HT-29 (cell line): ENCODE data around the gene TNFAIP8L2. TPM values are rescaled to one million over a fixed set of nuclear protein-coding genes. Genes with fewer than 3 reads are reported as not detected.

Source experiments
- DNase-seq: peaks from one replicate; pipeline ENCODE4 v3.0.0-alpha.2; 2015; ENCODE audit warnings: low spot score
- total RNA-seq: library from RNA; depleted of rRNA; stranded (reverse); fragments of >200 nt; shearing (Covaris generic); gene quantifications from 2 replicates; pipeline ENCODE4 v1.2.3, GENCODE V29; 2014; rRNA removed

Gene TNFAIP8L2
- not detected in 2 replicates for total RNA-seq

DNA sequence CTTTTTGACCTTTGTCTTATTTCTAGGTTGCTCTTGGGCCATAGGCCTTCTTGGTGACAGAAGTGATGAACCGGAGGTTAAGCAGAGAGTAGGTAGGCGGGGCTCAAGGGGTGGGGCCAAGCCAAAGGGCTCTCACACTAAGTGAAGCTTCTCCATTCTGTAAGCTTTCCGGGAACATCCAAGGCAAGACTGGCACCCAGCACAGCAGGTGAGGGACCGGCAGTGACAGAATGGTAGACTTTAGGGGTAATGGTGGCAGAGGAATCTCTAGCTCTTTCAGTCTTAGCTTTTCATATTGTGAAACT lies at the start of gene TNFAIP8L2:
TSS of gene TNFAIP8L2 (plus strand) at position 135 of the 305 bp plus-strand sequence. CDS start 2,049 bp downstream, outside the sequence.
- DNase-seq: no peak

DNA sequence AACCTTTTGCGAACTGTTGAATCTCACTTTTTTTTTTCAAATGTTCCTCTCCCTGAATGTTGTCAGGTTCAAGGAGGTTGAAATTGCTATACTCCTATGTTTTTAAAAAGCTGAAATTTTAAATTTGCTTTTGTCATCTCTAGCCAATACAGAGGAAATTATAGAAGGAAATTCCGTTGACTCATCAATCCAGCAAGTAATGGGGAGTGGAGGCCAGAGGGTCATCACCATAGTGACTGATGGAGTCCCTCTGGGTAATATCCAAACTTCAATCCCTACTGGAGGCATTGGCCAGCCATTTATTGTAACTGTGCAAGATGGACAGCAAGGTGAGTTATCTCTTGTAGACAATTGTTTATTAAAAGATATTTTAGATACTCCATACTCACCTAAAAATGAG lies 49.6 kb upstream of the TNFAIP8L2 start:
- DNase-seq: no peak

DNA sequence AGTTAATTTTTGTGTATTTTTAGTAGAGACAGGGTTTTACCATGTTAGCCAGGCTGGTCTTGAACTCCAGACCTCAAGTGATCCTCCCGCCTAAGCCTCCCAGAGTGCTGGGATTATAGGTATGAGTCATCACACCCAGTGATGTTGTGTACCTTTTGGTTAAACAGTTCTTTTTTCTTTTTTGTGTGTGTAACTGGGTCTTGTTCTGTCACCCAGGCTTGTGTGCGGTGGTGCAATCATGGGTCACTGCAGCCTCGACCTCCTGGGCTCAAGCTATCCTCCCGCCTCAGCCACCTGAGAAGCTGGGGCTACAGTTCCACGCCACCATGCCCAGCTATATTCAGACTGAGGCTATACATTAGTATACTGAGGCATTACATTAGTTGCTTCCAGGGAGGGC lies 48.1 kb upstream of the TNFAIP8L2 start:
- no peak for DNase-seq

DNA sequence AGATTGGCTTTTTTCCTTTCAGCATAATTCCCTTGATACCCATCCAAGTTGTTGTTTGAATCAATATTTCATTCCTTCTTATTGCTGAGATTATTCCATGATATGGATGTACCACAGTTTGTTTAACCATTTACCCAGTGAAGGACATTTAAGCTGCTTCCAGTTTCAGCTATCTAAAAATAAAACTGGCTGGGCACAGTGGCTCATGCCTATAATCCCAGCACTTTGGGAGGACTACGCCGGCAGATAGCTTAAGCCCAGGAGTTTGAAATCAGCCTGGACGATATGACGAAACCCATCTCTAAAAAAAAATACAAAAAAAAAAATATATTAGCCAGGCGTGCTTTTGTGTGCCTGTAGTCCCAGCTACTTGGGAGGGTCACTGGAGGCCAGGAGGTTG lies 42.6 kb upstream of the TNFAIP8L2 start:
- DNase-seq: no peak

DNA sequence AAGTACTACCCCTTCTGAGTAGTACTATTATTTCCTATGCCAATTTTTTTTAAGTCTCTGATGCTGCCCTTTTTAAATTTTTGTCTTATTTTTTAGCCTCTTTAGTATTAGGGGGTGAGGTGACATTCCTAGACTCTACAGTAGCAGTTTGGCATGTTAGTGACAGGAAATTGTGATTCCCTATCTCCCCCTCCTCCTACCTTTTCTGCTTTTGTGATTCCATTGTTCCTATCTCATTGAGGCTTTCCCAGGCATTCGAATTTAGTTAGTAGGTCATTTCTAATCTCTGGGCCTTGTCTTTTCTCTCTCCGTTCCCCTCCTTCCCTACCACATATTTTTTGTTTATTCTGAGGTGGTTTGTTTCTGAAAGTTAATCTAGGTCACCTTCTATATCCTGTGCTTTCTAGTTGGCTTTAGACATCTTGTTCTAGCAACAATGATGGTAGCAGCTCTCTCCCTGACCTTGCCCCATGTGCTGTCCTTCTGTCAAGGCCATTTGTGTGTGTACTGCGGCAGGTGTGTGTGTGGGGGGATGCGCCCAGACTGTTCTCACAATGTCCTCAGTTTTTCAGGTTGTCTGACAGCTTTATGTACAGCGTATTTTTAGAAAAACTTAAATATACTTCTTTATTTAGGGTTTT lies 31.6 kb upstream of the TNFAIP8L2 start:
- DNase-seq: no peak

DNA sequence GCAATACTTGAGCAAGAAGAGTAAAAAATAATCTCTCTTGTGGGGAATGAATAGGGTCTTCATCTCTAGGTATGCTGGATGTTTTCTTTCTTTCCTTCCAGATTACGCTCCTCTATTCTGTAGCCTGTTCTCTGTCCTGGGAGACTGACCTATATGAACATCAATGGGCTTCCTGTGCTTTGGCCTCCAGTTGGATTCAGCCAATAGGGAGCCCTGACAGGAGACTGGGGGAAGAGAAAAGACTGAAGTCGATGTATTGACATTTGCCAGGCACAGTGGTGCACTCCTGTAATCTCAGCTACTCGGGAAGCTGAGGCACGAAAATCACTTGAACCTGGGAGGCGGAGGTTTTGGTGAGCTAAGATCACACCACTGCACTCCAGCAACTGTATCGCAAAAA lies 27.6 kb upstream of the TNFAIP8L2 start:
- no peak for DNase-seq

DNA sequence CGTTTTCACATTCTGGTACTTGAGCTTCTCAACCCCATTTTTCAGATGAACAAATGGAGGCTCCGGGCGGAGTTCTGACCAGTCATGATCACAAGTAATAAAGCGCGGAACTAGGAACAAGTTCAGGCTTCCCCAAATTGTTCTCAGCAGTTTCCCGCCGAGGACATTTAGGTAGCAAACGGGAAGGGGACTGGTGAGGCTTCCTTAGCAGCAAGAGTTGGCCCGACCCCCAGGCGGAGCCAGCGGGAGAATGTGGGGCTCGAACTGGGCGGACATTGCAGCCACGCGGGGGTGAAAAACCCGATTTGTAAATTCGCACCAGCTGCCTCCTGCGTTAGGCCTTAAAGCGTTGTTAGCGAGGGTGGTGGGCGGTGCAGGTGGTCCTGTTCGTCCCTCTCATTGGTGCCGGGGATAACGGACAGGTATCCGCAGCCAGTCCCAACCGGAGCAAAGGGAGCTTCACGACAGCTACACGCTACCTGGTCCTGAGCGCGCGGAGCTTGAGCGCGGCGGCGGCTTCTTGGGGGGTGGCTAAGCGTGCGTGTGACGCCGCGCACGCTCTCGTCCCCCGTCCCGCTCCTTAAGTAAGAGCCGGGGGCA lies 25.4 kb upstream of the TNFAIP8L2 start:
- DNase-seq: no peak

DNA sequence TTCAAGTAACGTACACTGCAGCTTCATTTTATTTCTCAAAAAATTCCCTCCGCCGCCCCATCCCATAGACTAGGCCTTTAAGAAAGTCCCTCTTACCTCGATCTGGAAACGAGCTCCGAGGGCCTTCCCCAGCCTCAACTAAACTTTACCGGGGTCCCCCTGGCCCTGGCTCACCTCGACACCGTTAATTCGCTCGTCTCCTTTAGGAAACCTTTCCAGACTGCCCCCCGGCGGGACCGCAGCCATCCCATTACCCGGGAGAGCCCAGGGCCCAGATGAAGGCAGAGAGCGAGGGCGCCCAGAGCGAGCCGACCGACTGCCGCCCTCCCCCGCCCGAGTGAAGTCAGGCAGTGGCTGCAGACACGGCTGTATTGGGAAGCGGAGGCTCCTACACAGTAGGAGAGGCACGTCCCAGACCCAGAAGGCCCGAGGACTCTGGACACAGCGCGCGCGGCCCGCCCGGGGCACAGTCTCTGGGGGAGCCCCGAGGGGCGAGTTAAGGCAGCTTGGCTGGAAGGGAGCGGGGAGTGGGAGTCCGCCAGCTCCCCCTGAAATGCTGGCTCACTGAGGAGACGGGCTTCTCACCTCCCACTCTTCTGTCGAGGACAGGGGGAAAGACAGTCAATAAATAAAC lies 24.6 kb upstream of the TNFAIP8L2 start:
- no peak for DNase-seq

DNA sequence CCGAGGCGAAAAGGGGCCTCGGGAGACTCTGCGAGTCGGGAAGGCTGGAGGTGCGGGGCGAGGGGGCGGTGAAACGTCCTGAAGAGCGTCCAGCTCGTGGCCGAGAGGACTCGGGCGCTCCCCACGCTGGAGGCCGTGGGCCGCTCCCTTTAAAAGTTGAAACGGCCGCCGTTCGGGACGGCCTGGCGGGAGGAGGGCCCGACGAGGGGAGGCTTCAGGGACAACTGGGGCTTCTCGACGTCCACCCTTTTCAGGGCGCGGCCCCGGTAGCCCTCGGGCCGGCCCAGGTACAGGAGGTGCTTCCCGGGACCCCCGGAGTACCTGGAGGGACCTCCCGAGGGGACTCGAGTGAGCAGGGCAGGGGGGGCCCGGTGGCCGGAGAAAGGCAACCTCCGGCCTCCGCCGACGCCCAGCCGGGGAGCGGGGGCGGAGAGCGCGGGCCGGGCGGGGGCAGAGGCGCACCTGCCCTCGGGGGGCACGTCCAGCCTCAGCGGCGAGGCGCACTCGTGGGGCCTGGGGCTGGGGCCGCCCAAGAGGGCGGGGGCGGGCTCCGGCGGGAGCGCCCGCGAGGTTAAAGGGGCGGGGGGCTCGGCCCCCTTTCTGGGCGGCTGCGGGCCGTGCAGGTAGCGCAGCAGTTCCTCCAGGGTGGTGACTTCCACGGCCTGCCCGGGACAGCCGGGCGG lies 24.0 kb upstream of the TNFAIP8L2 start:
- DNase-seq: no peak

DNA sequence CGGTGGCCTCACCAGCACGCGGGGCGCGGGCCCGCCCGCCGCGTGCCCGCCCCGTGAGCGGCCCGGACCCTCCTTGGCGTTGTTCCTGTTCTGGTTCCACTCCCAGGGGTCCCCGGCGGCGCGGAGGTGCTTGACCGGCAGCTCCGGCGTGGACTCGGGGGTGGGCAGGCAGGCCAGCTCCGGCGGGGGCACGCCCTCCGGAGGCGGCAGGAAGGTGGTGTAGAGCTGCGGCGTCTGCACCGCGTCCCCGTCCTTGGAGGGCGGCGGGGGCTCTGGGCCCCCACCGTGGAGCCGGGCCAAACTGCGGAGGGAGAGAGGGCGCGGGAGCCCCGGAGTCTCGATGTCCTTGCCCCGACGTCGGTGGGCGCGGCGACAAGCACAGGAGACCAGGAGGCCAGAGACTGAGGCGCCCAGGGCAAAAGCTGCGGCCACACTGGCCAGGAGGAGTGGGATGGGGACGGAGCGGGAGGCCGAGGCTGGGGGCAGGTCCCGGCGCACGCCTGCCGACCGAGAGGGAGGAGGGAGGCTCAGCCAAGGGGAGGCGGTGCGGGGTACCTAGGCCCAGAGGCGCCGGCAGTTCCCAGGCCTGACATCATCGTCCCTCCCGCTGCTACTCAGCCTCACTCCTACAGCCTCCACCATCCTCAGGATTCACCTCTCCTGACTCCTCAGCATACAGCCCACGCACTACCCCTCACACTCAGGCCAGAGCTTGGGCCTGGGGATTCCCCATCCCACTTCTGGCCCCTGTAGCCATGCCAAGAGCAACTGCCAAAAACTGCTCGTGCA lies 23.2 kb upstream of the TNFAIP8L2 start:
- DNase-seq: no peak

DNA sequence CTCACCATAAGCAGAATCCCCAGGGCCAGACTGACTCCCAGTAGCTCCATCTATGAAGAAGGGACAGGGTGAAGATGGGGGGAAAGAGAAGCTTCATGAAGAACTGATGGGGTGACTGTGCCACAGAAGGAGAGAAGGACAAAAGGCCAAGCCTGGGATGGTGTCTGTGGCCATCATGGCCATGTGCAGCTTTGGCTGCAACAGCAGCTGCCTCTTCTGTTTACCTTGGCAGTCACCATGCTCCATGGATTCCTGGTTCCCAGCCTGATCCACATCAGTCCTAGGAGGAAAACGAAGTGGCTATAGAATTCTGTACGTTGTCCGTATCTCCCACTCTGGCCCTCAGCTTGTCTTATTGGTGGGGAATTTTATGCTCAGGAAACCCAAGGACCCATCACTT lies 22.1 kb upstream of the TNFAIP8L2 start:
- no peak for DNase-seq

DNA sequence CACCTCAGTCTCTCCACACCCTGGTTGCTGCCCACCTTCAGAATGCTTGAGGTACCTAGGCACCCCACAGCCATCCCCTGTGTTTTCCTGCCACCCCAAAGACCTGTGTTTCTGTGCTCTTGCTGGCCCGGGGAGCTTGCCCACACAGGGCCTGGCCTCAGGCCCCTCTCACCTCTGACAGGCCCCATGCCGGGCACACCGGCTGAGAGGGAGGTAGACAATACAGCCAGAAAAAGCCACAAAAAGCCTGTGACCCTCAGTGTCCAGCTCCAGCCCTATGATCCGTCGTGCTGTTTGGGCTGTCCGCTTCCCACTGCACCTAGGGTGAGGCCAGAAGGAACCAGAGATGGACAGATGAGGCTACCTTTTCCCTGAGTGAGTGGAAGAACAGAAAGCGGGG lies 21.5 kb upstream of the TNFAIP8L2 start:
- DNase-seq: no peak

DNA sequence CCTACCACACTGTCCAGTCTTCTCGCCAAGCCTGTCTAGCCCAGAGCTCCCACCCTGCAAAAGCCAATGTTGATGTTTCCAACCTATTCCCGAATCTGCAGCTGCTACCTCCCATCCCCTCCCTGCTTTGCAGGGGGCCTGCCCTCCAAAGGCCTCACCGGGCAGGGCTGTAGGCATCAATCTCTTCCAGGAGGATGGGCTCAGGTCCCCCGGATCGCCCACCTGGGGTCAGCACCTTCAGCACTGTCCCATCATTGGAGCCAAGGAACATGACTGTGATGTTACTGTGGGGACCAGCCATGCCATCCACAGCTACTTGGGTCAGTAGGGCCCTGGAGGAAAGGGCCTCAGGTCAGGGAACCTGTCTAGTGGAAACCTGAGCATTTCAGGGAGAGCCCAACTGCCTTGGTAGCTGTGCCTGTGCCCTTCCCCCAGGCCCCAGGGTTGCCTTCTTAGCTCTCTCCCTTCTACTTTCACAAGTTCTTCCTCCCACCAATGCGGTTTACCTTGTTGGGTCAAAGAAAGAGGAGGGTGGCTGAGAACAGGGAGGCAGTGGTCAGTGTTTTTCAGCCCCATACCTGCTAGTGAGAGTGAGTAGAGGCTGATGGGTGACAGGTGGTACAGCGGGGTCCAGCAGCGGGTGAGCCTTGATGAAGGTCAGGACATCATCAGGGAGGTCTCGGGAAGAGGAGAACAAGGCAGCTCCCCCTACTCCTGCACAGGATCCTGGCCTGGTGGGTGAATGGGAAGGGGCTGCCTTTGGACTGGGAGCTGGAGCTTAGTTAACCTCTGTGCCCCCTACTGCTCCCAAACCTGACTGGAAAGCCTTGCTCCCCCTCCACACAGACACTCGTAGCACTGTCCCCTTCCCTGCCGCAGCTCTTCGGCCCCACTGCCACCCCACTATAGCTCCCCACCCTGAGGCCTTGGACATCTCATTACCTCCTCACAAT lies 20.7 kb upstream of the TNFAIP8L2 start:
- no peak for DNase-seq

DNA sequence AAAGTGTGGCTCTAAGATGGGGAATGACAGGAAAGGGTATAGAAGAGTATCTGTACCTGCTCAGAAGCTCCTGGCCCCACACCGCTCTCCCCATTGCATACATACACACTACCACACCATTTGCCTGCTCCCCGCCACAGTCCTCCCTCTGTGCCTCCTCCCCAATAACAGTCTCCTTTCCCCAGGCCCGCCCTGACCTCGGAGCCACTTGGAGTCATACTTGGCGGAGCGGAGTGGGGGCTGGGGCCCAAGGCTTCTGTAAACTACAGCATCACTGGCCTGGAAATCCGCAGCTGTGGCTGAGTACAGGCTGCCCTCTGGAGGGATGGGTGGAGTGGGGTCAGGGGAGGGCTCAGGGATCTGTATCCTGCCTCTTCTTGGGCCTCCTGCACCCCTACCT lies 18.7 kb upstream of the TNFAIP8L2 start:
- DNase-seq: no peak

DNA sequence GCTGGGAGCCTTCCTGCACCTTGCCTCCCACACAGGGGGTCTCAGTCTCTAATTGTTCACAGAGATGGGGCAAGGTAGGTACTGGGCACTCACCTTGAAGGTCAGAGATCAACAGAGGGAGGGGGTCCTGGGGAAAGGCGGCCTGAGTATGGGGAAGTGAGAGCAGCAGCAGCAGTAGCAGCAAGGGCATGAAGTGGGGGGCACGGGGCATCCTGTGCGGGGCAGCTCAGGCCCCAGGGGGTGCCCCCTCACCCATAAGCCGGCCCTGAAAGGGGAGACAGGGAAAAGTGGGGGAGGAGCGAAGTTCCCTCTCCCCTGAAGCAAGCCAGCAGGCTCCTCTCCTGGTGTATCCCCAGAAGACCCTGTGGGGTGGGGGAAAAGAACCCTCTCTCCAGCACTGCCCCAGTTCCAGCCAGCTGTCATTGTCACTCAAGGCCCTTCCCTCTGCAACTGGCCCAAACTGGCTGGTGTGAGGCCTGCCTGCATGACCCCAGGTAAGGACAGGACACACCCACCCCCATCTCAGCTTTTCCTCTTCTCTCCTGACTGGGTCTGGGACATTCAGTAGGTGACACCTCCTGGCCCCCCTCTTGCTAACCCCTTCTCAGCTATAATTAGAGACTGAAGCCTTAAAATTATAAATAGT lies 13.9 kb upstream of the TNFAIP8L2 start:
- no peak for DNase-seq

DNA sequence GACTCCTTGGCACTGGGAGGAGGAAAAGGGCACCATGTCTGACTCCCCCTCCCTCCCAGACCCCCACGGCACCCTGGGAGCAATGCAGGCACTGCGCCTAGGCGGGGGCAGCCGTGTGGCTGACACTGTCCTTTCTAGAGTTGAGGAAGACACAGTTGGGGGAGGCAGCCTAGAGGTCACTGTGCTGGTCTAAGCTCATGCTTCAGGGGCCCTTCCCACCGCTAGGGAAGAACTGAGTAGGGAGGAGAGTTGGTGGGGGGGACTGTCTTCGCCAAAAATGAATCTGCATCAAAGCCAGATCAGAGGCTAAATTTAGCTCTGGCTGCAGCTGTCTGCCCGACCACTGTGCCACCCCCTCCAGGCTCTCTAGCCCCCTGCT lies 13.4 kb upstream of the TNFAIP8L2 start:
- DNase-seq: no peak

DNA sequence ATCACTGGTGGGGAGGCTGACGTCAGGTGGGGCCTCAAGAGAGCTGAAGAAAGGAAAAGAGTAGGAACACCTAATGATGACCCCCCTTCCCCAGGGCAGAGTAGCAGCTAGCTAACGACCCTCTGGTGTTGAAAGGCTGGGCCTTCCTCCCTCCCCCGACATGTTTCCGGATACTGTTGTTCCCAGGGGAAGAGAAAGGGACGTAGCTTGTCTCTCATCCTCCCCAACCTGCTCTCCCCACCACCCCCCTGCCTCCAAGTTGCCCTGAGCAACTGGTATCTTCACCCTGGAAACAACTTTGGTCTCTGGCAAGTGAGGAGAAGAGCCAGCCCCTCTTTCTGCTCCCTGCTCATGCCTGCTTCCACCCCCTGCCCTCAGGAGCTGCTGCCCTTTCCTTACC lies 12.5 kb upstream of the TNFAIP8L2 start:
- DNase-seq: no peak

DNA sequence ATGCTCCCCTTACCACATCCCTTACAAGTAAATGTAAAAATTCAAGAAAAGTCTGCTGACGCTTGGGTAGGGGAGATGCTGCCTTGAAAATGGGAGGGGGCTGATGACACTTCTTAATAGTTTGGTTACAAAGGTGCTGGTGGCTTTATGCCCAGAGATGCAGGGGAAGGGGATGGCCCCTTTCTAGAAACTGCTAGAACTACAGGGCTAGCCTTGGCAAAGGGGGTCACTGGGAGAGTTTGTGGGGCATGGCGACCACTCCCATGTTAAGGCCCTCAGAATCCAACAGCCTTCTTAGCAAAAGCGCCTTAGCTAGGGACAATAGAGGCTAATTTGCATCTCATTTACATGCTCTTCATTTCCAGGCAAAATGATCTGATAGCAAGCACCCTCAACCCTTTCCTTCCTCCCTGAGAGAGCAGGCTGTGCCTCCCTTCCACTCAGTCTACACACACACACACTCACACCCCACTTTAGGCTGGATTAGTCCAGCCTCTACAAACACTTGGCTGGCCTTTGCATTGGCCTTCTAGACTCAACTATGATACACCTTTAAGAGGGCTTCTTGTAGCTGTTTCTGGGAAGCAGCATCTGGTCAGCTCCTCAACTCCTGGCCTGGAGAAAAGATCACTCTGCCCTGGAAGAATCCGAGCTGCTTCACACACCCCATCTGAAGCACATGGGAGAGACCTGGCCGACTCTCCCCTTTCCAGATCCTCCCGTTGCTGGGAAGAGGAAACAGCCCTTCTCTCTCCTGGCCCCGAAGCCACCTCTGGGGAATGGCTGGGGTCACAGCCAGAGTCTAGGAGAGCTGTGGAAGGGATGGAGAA lies 11.8 kb upstream of the TNFAIP8L2 start:
- DNase-seq: no peak

DNA sequence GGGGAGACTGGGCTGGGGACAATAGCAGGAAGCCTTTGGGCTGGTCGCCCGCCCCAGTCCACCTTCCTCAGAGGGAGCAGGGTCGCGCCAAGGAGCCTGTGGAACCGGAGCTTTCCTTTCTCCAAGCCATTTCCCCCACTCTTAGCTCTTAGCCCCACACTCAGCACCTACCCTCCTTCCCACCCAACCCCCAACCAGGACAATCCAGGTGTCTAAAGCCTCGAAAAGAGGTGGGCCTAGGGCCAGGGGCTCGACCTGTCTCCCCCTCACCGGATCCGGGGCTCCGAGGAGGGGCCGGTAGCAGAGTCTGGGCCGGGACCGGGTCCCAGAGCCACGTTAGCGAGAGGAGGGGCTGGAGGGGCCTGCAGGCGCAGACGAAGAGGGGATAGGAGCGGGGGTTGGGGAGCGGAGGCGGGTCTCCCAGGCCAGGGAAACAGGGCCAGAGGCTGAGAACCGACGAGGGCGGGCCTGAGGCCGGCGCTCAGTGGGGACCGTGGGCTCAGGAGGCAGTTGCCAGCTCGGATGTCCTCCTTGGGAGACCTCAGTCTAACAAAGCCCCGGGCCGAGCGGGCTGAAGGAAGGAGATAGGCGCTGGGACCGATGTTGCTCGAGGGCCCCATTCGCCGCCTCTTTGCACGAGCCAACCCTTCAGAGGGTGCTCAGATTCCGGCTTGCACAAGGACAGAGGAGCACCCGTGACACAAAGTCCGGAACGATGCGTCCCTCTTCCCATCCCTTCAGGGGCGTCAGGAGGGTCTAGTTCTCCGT lies 11.0 kb upstream of the TNFAIP8L2 start:
- no peak for DNase-seq
